ENCODE data around the gene SPATA13.

The SPATA13 gene

DNA sequence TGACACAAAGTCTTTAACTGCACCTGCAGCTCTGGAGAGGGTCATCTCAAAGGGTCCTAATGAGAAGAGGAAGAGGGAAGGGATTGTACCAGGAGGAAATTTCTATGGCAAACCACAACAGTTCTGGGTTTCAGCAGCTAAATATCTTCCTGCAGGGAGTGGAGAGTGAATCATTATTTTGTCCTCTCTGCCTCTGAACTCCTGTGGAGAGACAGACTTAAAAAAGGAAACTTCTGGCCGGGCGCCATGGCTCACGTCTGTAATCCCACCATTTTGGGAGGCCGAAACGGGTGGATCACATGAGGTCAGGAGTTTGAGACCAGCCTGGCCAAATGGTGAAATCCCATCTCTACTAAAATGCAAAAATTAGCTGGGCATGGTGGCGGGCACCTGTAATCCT, 132.0 kb downstream of the SPATA13 start:
- H3K4me3 Mint-ChIP-seq = no peak overlapping the region
- H3K9me3 Mint-ChIP-seq = no peaks in the 10 kb centered on the region
- H3K36me3 Mint-ChIP-seq (ENCODE audit: low read depth) = peaks cover 6% of the 10 kb centered on the region
- TF ChIP-seq, protein P1, sequence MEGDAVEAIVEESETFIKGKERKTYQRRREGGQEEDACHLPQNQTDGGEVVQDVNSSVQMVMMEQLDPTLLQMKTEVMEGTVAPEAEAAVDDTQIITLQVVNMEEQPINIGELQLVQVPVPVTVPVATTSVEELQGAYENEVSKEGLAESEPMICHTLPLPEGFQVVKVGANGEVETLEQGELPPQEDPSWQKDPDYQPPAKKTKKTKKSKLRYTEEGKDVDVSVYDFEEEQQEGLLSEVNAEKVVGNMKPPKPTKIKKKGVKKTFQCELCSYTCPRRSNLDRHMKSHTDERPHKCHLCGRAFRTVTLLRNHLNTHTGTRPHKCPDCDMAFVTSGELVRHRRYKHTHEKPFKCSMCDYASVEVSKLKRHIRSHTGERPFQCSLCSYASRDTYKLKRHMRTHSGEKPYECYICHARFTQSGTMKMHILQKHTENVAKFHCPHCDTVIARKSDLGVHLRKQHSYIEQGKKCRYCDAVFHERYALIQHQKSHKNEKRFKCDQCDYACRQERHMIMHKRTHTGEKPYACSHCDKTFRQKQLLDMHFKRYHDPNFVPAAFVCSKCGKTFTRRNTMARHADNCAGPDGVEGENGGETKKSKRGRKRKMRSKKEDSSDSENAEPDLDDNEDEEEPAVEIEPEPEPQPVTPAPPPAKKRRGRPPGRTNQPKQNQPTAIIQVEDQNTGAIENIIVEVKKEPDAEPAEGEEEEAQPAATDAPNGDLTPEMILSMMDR (IDR thresholded peaks at IDR 0.05) = no peak
- no peak for DNase-seq
- H3K4me1 Mint-ChIP-seq = peaks cover 5% of the 10 kb centered on the region
- peaks cover 5% of the 10 kb centered on the region for H3K27me3 Mint-ChIP-seq (ENCODE audit: low read depth, poor library complexity)
- H3K27ac Mint-ChIP-seq = no peak overlapping the region

DNA sequence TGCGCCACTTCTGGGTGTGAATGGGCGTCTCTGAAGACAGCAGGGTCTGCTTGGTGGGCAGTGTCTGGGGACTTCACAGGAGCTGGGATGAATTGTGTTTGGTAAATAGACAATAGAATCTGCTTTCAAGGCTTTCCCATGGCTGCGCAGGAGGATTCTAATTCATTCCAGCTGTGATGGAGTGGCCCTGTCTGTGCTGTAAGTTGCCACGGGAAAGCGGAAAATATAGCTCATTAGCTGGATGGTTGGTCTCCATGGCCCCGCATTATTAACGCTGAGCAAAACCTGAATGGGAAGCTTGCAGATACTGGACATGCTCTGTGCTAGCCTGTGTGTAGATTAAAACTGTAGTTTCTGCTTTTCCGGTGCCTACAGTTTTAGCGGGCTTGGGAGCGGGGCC, 133.2 kb downstream of the SPATA13 start:
- H3K4me3 Mint-ChIP-seq = no peak overlapping the region
- no peaks in the 10 kb centered on the region for H3K9me3 Mint-ChIP-seq
- no peak for DNase-seq
- H3K27ac Mint-ChIP-seq = peak overlapping the region; percentile 52
- peaks cover 5% of the 10 kb centered on the region for H3K27me3 Mint-ChIP-seq (ENCODE audit: low read depth, poor library complexity)
- H3K36me3 Mint-ChIP-seq (ENCODE audit: low read depth) = peaks cover 11% of the 10 kb centered on the region
- TF ChIP-seq, protein P1 (IDR thresholded peaks at IDR 0.05) = no peak
- peaks cover 5% of the 10 kb centered on the region for H3K4me1 Mint-ChIP-seq

DNA sequence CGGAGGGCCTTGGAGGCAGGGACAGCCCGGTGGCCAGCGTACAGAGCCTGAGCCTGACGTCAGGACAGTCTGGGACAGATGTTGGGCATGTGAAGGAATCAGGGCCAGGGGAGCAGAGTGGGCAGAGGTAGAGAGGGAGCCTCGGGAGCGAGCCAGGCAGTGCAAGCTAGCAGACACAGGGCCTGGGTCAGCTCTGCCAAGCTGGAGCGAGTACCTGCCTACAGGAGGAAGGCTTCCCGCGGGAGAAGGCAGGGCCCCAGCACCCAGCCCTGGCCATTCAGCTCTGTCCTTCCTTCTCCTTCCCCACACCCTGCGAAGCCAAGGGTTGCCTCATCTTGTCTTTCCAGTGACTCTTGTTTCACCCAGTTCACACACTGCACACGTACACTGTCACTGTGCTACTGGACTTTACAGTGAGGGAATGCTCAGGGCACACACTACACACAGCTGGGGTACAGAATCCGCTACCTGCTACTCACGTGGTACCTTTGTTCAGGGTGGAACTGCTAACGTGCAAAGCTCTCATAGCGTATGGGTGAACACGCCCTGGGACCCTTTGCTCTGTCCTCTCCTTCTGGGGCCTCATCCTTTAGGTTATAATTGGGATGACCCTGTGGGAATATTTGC, 139.1 kb downstream of the SPATA13 start:
- H3K4me3 Mint-ChIP-seq = no peak overlapping the region
- H3K27ac Mint-ChIP-seq = peak overlapping the region; percentile 9
- H3K36me3 Mint-ChIP-seq (ENCODE audit: low read depth) = peaks cover 8% of the 10 kb centered on the region
- peaks cover 7% of the 10 kb centered on the region for H3K4me1 Mint-ChIP-seq
- H3K27me3 Mint-ChIP-seq (ENCODE audit: low read depth, poor library complexity) = peaks cover 3% of the 10 kb centered on the region
- H3K9me3 Mint-ChIP-seq = no peaks in the 10 kb centered on the region
- no peak for DNase-seq
- TF ChIP-seq, protein P1 (IDR thresholded peaks at IDR 0.05) = no peak

DNA sequence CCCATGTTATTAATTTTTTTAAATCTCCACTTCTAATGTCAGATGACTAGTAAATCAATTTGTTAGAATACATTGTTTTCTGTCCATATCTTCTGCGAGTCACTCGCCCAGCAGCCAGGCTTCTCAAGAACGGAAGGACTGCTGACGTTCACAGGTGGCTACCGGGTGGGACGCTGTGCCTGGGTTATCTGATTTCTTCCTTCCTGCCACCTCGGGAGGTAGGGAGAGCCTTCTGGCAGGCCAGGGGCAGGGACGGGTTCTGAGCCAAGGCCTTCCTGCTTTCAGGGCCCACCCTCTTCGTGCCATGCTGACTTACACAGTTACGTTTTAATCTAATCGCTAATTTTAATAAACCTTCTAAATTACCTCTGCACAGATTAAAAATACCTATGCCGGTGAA, 140.9 kb downstream of the SPATA13 start:
- Mint-ChIP-seq H3K4me1 (peaks cover 12% of the 10 kb centered on the region), H3K27ac (no peak overlapping the region), H3K4me3 (no peak overlapping the region), H3K36me3 (ENCODE audit: low read depth) (peaks cover 8% of the 10 kb centered on the region), H3K9me3 (no peaks in the 10 kb centered on the region), H3K27me3 (ENCODE audit: low read depth, poor library complexity) (peaks cover 3% of the 10 kb centered on the region)
- DNase-seq = no peak
- TF ChIP-seq, protein P1 (IDR thresholded peaks at IDR 0.05) = no peak

DNA sequence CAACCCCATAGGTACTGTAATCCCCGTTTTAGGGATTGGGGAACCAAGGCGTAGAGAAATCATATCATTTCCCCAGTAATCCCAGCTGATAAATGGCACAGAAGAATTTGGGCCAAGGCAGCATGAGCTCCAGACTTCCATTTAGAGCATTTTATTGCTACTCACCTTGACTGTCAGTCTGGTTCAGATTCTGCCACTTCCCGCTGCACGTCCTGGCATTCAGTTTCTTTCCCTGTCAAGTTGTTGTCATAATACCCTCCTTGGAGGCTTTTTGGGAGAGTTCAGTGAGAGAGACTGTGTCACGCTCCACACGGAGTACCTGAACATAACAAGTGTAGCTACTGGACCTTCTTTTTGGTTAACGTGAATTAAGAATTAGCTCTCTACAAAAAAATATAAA, 141.4 kb downstream of the SPATA13 start:
- Mint-ChIP-seq H3K36me3 (ENCODE audit: low read depth) (peaks cover 8% of the 10 kb centered on the region), H3K4me1 (peaks cover 12% of the 10 kb centered on the region), H3K27ac (no peak overlapping the region), H3K9me3 (no peaks in the 10 kb centered on the region), H3K27me3 (ENCODE audit: low read depth, poor library complexity) (peaks cover 3% of the 10 kb centered on the region), H3K4me3 (no peak overlapping the region)
- no peak for DNase-seq
- TF ChIP-seq, protein P1 (IDR thresholded peaks at IDR 0.05) = no peak

DNA sequence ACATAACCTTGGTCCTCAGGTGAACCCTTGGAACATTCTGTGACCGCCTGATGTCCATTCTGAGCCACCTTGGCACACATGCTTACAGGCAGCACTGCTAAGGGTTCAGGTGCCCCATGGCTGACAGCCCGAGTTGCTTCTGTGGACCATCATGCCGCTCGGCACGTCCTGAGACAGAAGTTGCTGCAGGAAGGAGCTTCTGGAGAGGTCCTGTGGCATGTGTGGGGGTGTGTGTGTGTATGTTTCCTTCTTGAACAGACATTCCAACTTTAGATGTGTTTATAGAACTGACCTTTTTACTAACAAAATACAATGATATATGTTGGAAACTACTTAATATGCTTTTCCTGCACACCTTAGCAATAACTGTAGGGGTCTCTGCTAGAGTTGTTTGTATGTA, 144.1 kb downstream of the SPATA13 start:
- DNase-seq = no peak
- H3K27ac Mint-ChIP-seq = no peak overlapping the region
- TF ChIP-seq, protein P1 (IDR thresholded peaks at IDR 0.05) = no peak
- H3K27me3 Mint-ChIP-seq (ENCODE audit: low read depth, poor library complexity) = peaks cover 3% of the 10 kb centered on the region
- no peak overlapping the region for H3K4me3 Mint-ChIP-seq
- peaks cover 4% of the 10 kb centered on the region for H3K36me3 Mint-ChIP-seq (ENCODE audit: low read depth)
- no peaks in the 10 kb centered on the region for H3K9me3 Mint-ChIP-seq
- H3K4me1 Mint-ChIP-seq = peaks cover 22% of the 10 kb centered on the region

All from nephron progenitor cell (in vitro differentiated cells).